Stimulated activated CD4-positive, alpha-beta T cell treated with anti-CD3 and anti-CD28 coated beads, Interleukin-4, amount 100 ng/mL, for 24 hours (primary cell): ENCODE measurements around the gene SLC27A2.

ENCODE experiments used
- DNase-seq: peaks from one replicate; pipeline ENCODE4 v3.0.0-alpha.2; 2020

The SLC27A2 gene

GRCh38 chr15:50281427-50281826, 99.4 kb downstream of the SLC27A2 start:
- no peak for DNase-seq
